Measurements from ENCODE around the gene SOAT1.

DNA sequence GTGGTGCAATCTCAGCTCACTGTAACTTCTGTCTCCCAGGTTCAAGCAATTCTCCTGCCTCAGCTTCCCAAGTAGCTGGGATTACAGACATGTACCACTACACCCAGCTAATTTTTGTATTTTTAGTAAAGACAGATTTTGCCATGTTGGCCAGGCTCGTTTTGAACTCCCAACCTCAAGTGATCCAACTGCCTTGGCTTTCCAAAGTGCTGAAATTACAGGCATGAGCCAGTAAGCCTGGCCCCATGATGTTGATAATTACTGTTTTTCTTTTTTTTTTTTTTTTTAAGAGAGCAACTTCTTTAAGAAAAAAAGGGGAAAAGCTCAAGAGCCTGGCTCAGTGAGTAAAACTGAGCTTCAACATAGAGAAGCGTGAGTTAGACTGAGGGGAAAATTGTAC lies 9.6 kb upstream of the SOAT1 start:
- TF ChIP-seq, protein P1, sequence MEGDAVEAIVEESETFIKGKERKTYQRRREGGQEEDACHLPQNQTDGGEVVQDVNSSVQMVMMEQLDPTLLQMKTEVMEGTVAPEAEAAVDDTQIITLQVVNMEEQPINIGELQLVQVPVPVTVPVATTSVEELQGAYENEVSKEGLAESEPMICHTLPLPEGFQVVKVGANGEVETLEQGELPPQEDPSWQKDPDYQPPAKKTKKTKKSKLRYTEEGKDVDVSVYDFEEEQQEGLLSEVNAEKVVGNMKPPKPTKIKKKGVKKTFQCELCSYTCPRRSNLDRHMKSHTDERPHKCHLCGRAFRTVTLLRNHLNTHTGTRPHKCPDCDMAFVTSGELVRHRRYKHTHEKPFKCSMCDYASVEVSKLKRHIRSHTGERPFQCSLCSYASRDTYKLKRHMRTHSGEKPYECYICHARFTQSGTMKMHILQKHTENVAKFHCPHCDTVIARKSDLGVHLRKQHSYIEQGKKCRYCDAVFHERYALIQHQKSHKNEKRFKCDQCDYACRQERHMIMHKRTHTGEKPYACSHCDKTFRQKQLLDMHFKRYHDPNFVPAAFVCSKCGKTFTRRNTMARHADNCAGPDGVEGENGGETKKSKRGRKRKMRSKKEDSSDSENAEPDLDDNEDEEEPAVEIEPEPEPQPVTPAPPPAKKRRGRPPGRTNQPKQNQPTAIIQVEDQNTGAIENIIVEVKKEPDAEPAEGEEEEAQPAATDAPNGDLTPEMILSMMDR (IDR thresholded peaks at IDR 0.05) = no peak
- no peak for TF ChIP-seq POLR2A (IDR thresholded peaks at IDR 0.05)

All from thyroid gland (tissue), 4 donors.